Activated T-cell treated with anti-CD3 and anti-CD28 coated beads, Interleukin-2, amount 50 U/mL, for 4 hours (primary cell): ENCODE data around the gene PHTF2. TPM values are rescaled to one million over a fixed set of nuclear protein-coding genes. Genes with fewer than 3 reads are reported as not detected.

ENCODE experiments used
- ATAC-seq, 2 donors: fragments of 200-7000 bp; cut with Tn5 transposase; one replicate each; pipeline ENCODE4 v1.10.0; 2021
- DNase-seq: peaks from one replicate; pipeline ENCODE4 v3.0.0-alpha.2; 2020
- H3K27me3 Mint-ChIP-seq: one replicate; pipeline ENCODE4 v1.8.0; 2021; ENCODE audit warnings: low read depth, mixed read lengths
- H3K36me3 Mint-ChIP-seq: one replicate; pipeline ENCODE4 v1.8.0; 2022; ENCODE audit warnings: mixed read lengths; ENCODE audit not compliant: insufficient read depth
- H3K4me1 Mint-ChIP-seq: one replicate; pipeline ENCODE4 v1.8.0; 2021; ENCODE audit warnings: low read depth, mixed read lengths
- H3K4me3 Mint-ChIP-seq: one replicate; pipeline ENCODE4 v1.8.0; 2021; ENCODE audit warnings: mild to moderate bottlenecking, moderate library complexity, mixed read lengths
- H3K9me3 Mint-ChIP-seq: one replicate; pipeline ENCODE4 v1.8.0; 2021; ENCODE audit warnings: mixed read lengths
- total RNA-seq, 3 donors: library from RNA; stranded (reverse); gene quantifications; one replicate each; pipeline ENCODE4 v1.2.1, GENCODE V29; 2021

Gene PHTF2
- total RNA-seq, 3 donors from 2014 or later: 22.3 to 27.1 (median 24.8) TPM

DNA sequence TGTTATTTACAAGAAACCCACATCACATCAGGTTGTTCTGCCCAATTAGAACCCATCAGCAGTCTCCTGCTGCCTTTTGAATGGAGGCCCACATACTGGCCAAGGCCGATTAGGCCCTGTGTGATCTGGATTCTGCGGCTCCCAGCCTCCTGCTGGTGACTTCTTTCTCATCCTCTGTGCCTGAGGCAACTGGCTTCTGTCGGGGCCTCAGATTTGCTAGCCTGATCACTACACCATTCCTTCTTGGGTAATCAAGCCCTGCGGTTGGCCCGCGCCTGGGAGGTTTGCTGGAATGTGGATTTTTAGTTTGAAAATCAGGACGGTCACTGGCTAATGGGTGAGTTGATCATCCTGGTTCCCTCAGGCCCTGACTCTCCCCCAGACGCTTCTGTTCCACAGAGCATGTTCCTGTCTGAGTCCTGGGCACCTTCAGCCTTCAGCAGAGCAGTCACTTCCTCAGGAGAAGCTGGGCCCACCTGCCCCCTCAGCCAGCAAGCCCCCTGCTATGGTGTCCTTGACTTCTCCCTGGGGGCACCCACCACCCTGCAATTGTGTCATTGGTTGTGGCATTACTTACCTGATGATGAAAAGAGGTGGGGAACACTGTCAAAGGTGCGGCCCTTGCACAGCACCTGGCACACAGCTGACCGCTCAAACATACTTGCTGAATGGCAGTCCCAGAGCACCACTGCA is 207.6 kb downstream of the PHTF2 start:
- ATAC-seq: no peak
- DNase-seq: no peak
- H3K4me1 Mint-ChIP-seq: no peaks in the 10 kb centered on the region
- no peaks in the 10 kb centered on the region for H3K27me3 Mint-ChIP-seq
- H3K4me3 Mint-ChIP-seq: no peak overlapping the region
- peaks cover 3% of the 10 kb centered on the region for H3K9me3 Mint-ChIP-seq
- no peaks in the 10 kb centered on the region for H3K36me3 Mint-ChIP-seq

Other genes starting within 250 kb of the PHTF2 start
- 10 to 100 TPM; 17.0 to 20.7 (median 17.4) TPM for gene RSBN1L, start 102.3 kb upstream of the PHTF2 start, total RNA-seq
- 1 to 10 TPM; 5.5 to 7.8 (median 6.3) TPM for gene TMEM60, start 339 bp upstream of the PHTF2 start, total RNA-seq